Endometrium (tissue), 2 donors: Measurements from ENCODE around the gene C22orf39.
"Not testable (repeated sequence)": the region's sequence is repeated elsewhere in the genome, so short reads cannot be mapped to it uniquely, and the experiment has no call there.

Experiments
- FAIRE-seq: peaks from 2 replicates; lab custom pipeline; 2012; peaks lifted over from hg19 to GRCh38; lab: Jason Lieb, UNC
- donor health status: control.
- donor health status: control.

The C22orf39 gene

GRCh38 chr22:19454156-19454555 lies 6.6 kb upstream of the C22orf39 start:
- FAIRE-seq: no peak

GRCh38 chr22:19453718-19454117 lies 6.2 kb upstream of the C22orf39 start:
- no peak for FAIRE-seq

DNA sequence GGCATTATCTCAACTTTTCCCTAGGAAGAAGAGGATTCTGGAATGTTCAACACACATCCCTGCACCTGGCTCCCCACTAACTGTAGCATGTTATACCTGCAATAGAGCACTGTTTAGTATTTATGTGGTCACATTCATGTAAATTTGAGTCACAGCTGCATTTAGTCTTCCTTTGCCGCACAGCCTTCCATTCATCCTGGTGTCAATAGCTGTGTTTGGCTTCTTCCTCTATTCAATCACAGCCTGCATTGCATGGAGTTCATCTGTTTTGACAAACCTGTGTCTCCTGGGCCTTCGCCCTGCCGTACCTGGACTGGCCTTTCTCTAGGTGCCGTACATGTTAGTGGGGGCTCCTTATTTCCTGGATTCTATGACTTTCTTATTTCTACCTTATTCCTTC lies 4.1 kb upstream of the C22orf39 start:
- FAIRE-seq: no peak

DNA sequence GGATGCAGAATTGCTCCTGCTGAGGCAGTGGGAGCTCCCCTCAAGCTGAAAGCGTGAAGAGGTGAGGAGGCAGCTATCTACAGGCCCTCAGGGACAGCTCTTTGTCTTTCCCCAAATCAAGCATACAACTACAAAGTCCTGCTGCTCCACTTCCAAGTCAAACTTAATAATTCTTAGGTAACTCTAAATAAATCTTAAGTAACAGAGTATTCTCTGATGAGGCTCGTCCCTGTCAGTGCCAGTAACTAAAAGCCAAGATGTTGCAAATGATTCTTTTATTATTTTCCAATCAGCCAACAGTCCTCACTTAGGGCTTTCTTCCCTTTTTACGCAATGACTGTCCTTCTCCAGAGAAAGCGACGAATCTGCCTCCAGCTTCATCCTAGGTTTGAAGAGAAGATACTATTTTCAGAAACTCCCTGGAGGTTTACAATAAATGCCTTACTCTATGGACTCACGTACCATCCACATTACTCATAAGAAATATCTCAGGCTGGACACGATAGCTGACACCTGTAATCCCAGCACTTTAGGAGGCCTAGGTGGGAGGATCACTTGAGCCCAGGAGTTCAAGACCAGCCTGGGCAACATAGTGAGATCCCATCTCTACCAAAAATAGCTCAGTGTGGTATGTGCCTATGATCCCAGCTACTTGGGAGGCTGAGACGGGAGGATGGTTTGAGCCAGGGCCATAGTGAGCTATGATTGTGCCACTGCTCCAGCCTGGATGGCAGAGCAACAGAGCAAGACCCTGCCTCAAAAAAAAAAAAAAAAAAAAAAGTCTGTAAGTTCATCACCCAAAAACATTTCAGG lies 3.1 kb upstream of the C22orf39 start:
- no peak for FAIRE-seq

DNA sequence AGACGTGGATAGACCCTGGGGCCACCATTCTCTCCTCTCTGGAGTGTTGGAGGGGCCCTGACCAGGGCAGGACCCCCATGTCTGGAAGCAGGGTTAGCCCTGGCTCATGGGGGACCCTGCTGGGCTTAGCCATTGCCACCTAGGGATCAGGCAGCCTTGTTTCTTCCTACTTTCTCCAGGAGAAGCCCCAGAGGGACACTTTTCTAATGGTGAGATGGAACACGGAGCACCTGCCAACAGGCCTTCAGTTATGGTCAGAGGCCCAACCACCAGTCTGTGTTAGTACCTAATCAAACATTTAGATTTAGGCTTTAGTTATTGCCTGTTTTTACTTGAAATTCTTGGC lies 1.9 kb upstream of the C22orf39 start:
- FAIRE-seq: no peak

GRCh38 chr22:19448739-19449421 lies 1.4 kb upstream of the C22orf39 start:
- FAIRE-seq: no peak

DNA sequence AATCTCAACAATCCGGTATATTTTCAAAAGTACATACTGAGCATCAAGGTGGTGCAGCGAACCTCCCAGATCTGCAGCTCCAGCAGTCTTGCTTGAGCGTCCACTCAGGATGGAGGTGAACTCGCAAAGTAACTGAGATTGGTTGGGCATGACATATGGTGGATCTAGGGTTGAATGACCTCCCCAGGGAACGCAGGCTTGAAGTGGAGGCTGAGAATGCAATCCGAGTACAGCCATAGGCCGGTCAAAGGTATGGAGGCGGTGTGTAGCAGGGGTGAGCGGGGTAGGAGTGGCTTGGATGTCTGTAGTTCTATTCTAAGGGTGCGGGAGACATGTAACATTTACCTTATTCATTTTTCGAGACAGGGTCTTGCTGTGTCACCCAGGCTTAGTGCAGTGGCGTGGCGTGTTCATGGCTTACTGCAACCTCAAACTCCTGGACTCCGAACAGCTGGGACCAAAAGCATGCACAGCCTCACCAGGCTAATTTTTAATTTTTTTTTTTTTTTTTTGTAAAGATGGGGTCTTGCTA lies 631 bp upstream of the C22orf39 start:
- no peak for FAIRE-seq

DNA sequence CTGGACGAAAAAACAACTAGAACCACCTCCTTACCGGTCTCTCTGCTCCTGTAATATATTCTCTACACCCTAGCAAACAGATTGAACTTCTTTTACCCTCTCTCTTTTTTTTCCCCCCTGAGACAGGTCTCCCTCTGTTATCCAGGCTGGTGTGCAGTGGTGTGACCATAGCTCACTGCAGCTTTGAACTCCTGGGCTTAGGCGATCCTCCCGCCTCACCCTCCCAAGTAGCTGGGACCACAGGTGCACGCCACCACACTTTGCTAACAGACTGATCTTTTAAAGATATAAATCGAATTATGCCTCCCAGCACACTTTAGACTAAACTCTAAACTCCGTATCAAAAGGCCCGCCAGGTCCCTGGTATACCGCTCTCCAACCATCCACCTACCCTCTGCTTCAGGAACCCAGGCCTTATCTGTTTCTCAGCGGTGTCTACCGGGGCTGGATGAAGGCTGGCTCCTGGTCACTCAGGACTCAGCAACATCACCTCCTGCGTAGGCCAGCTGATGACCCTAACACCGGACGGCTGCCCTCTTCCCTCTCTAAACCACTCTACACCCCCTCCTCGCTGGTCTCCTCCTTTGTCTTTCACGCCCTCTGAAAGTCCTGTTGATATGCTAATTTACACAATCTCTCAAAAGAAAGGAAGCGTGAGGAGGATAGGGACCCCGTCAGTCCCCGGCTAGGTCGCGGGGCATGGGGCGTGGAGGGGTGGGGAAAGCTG lies 745 bp downstream of the C22orf39 start:
- no peak for FAIRE-seq

- FAIRE-seq: not testable (repeated sequence)
Observed at GRCh38 chr22:19445279-19445982, 2.1 kb downstream of the C22orf39 start.

GRCh38 chr22:19443544-19444211 lies 3.8 kb downstream of the C22orf39 start:
- FAIRE-seq: no peak

GRCh38 chr22:19442166-19442565 lies 5.3 kb downstream of the C22orf39 start:
- FAIRE-seq: no peak

- no peak for FAIRE-seq
Observed at GRCh38 chr22:19440411-19441195, 6.9 kb downstream of the C22orf39 start.

DNA sequence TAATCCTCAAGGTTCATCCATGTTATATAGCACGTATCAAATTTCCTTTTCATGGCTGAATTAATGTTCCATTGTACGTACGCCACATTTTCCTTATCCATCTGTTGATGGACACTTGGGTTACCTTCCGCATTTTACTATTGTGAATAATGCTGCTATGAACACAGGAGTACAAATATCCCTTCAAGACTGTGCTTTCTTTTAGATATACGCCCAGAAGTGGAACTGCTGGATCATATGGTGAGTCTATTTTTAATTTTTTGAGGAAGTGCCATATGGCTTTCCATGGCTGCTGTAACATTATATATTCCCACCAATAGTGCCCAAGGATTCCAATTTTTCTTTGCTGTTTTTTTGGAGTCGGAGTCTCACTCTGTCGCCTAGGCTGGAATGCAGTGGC lies 9.2 kb downstream of the C22orf39 start:
- no peak for FAIRE-seq

DNA sequence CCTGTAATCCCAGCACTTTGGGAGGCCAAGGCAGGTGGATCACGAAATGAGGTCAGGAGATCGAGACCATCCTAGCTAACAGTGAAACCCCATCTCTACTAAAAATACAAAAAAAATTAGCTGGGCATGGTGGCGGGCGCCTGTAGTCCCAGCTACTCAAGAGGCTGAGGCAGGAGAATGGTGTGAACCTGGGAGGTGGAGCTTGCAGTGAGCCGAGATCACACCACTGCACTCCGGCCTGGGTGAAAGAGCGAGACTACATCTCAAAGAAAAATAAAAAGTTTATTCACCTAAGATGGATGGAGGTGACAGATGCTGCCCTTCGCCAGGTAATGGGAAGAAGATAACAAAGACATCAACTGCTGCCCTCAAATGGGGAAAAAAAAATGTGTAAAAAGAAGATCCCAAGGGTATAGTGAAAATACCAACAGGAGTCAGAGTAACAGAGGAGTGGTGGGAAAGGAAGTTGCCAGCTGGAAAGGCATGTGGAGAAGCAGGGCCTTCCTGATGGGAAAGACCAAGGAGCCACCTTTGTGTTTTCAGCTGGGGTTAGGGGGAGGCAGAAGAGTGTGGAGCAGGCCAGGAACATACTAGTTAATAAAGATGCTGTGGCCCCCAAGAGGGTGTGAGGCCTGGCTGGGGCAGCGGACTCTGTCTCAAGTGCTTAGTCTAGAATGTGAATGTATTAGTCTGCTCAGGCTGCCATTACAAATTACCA lies 10.9 kb downstream of the C22orf39 start:
- not testable (repeated sequence) for FAIRE-seq

DNA sequence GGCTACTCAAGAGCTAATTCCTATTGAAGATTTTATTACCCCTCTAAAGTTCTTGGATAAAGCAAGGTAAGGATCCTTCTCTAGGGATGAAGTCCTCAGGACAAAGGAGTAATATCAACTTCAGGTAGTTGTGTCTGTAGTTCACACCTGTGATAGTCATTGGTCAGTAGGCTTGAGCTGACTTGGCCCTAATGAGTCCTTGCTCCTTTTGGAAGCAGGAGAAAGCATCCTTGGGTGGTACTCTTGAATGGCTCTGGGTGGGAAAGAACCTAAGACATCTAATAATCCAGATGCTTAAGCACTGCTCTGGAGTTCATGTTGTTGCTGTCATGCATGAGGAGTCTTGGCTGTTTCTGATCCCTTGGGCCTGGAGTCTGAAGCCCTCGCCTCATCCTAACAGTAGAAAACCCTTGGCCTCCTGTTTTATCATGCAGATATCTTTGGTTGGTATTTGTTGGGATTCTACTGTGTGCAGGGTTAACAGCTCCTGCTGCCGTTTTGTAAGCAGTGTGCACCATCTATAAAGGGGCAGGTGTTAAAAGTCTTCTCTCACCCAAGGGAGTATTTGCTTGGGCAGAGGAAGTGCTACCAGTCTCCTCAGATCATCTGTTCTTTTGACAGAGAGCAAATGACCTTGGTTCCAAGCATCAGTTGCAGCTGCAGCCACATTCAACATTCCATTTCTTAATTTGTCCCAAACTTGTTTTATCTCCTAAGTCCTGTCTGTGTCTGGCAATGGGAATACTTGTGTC lies 12.5 kb downstream of the C22orf39 start:
- FAIRE-seq: no peak

DNA sequence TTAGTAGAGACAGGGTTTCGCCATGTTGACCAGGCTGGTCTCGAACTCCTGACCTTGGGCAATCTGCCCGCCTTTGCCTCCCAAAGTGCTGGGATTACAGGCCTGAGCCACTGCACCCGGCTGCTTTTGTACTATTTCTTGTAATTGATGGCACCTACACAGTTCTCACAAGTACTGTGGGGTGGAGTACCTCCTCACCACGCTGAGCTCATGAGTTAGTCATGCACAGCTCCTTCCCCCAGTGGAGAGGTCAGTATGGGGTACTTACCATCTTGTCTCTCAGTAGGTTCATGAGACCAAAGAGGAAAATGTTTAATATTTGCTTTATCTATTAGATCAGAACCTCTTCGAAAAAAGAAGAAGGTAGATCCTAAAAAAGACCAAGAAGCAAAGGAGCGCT lies 13.1 kb downstream of the C22orf39 start:
- FAIRE-seq: no peak

DNA sequence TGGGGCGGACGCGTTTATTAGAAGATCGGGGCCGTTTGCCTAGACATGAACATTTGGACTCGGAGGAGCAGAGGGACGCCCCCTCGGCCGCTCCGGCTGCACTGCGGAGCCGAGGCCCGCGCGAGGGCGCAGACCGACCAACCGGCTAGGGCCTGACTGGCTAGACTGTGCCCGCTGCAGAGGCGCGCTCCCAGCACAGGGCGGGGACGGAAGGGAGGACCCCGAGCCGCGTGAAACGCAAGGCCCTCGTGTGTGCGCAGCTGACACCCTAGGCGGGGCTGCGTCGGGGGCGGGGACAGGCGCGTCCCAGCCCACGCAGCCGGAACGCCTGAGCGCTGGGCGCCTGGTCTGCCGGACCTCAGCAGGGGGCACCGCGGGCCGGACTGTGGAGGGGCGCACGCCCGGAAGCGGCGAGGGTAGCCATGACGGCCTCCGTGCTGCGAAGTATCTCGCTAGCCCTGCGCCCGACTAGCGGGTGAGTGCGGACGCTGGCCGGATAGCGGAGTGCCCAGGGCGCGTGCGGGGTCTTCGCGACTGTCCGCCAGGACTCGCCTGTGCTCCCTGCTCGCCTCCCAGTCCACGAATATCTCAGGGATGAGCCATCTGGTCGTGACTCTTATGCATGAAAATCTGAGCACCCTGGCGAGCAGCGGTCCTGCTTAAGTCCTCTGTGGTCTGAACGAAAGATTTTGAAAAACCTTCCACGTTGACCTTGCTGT lies 15.2 kb downstream of the C22orf39 start, which contains the start of gene MRPL40:
TSS of gene MRPL40 (plus strand) at position 413 of the 719 bp plus-strand sequence. CDS start at position 423, 10 bp downstream.
- no peak for FAIRE-seq

- no peak for FAIRE-seq
Observed at GRCh38 chr22:19431649-19432132, 15.8 kb downstream of the C22orf39 start, which contains the start of gene HIRA. Gene HIRA, minus strand, starts transcription at chr22:19431733. Its CDS starts 257 bp downstream, at chr22:19431476.
